Keratinocyte (primary cell): ENCODE measurements around the gene TMEM138.

ENCODE experiments used
- EZH2 ChIP-seq: IDR thresholded peaks from one replicate; pipeline ENCODE4 v1.6.1; 2012; ENCODE audit warnings: inconsistent platforms, mild to moderate bottlenecking, low read length, moderate library complexity
- TF ChIP-seq, protein P1 (sequence below), 3 experiments: IDR thresholded peaks in 1 of 3; conservative IDR thresholded peaks in 1 of 3; optimal IDR thresholded peaks in 1 of 3; 2 replicates in 2 of 3; 3 replicates in 1 of 3; pipeline versions ENCODE3 to v1.5.1; 2011; ENCODE audit warnings: low read length in 3 of 3, mild to moderate bottlenecking in 3 of 3, moderate library complexity in 2 of 3, control low read depth in 1 of 3, inconsistent platforms in 1 of 3; ENCODE audit not compliant: insufficient read depth in 2 of 3; ENCODE audit errors: extremely low read depth in 1 of 3

DNA sequence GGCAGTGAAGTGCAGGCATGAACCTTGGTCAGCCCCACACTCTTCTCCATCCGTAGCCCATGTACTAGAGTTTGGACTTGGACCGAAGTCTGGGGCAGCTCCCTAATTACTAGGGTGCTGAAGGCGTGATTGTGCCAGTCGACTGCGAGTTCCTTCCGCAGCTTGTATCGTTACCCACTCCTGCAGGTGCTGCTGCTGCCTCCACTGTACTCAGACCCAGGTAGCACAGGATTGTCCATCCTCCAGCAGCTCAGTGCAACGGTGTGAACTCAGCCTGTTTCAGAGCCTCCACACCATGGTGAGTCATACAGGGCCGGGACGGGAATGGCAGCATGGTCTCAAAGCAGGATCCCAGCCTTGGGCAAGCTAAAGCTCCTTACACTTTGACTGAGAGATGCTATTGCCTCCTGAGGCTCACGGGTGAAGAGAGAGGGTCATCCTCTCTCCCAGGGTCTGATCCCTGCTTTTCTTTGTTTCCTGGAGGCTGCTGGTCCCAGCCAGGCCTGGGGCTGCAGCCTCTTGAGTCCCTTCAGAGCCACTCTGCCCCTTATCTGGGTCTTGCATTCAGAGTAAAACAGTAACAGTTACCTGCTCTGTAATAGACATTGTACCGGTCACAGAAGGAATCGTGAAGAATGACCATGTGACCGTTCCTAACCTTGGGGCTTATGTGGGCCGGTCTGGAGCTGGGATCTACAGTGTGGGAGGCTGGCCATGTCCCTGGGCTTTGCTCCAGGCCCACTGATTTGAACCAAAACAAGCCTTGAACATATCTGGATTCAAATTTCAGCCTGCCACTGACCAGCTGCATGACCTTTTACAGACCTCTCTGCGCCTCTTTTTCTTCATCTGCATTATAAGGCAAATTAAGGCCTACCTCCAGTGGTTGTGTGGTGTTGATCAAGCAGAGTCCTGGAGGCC lies 27.5 kb upstream of the TMEM138 start:
- TF ChIP-seq, protein P1, sequence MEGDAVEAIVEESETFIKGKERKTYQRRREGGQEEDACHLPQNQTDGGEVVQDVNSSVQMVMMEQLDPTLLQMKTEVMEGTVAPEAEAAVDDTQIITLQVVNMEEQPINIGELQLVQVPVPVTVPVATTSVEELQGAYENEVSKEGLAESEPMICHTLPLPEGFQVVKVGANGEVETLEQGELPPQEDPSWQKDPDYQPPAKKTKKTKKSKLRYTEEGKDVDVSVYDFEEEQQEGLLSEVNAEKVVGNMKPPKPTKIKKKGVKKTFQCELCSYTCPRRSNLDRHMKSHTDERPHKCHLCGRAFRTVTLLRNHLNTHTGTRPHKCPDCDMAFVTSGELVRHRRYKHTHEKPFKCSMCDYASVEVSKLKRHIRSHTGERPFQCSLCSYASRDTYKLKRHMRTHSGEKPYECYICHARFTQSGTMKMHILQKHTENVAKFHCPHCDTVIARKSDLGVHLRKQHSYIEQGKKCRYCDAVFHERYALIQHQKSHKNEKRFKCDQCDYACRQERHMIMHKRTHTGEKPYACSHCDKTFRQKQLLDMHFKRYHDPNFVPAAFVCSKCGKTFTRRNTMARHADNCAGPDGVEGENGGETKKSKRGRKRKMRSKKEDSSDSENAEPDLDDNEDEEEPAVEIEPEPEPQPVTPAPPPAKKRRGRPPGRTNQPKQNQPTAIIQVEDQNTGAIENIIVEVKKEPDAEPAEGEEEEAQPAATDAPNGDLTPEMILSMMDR (optimal IDR thresholded peaks at IDR 0.05 in 1 of 3, IDR thresholded peaks at IDR 0.05 in 1 of 3, conservative IDR thresholded peaks at IDR 0.05 in 1 of 3; ENCODE audit: extremely low read depth in 1 of 3, insufficient read depth in 2 of 3, low read length in 3 of 3) = no peak
- no peak for TF ChIP-seq EZH2
